ENCODE measurements around the gene CCDC137.
"Not testable (repeated sequence)": the region's sequence is repeated elsewhere in the genome, so short reads cannot be mapped to it uniquely, and the experiment has no call there.

The CCDC137 gene, protein sequence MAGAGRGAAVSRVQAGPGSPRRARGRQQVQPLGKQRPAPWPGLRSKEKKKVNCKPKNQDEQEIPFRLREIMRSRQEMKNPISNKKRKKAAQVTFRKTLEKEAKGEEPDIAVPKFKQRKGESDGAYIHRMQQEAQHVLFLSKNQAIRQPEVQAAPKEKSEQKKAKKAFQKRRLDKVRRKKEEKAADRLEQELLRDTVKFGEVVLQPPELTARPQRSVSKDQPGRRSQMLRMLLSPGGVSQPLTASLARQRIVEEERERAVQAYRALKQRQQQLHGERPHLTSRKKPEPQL

GRCh38 chr17:81666342-81667191, at the start of gene CCDC137, which contains the start of gene OXLD1:
Gene CCDC137, plus strand, starts transcription at chr17:81666737. Its CDS starts 30 bp downstream, at chr17:81666767.
Gene OXLD1, minus strand, starts transcription at chr17:81666605. Its CDS starts 28 bp downstream, at chr17:81666577.
- H3K36me3 ChIP-seq (ENCODE audit: control insufficient read depth in 1 of 2, insufficient read depth in 2 of 2, low read length in 2 of 2): peaks cover 4 to 21% of the 10 kb centered on the region in 2 donors

DNA sequence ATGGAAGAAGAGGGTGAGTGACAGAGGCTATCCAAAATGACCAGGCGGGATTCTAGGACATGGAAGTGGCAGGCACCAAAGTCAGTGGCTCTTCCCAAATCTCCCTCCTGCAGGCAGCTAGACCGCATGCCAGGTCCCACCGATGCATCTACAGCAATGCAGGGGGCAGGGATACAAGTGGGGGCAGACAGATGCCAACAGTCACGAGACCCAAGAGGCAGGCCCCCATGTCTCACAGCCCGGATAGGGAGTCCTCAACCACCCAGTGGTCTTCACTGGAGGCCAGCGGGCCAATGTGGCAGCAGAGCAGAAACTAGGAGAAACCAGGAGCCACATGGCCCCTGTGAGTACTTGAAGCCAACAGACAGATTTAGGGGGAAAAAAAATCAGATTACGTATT, 49.7 kb upstream of the CCDC137 start:
- Histone ChIP-seq H3K4me1 (ENCODE audit: control insufficient read depth in 1 of 2, insufficient read depth in 2 of 2, low read length in 2 of 2) (peaks cover 3 to 7% of the 10 kb centered on the region in 2 donors), H3K9me3 (ENCODE audit: control insufficient read depth in 1 of 2, low read length in 2 of 2) (no peaks in the 10 kb centered on the region), H3K36me3 (ENCODE audit: control insufficient read depth in 1 of 2, insufficient read depth in 2 of 2, low read length in 2 of 2) (peaks cover 28 to 47% of the 10 kb centered on the region in 2 donors), H3K27me3 (ENCODE audit: low read depth, low read length) (no peaks in the 10 kb centered on the region), H3K27ac (ENCODE audit: low read length) (no peak overlapping the region), H3K4me3 (ENCODE audit: low read depth in 1 of 2, low read length in 2 of 2) (no peak overlapping the region)

More at GRCh38 chr17:81666342-81667191, at the start of gene CCDC137, which contains the start of gene OXLD1:
- Histone ChIP-seq H3K27ac (ENCODE audit: low read length) (peak within 1 kb of the TSS; percentile 87), H3K4me1 (ENCODE audit: control insufficient read depth in 1 of 2, insufficient read depth in 2 of 2, low read length in 2 of 2) (peaks cover 6 to 20% of the 10 kb centered on the region in 2 donors), H3K4me3 (ENCODE audit: low read depth in 1 of 2, low read length in 2 of 2) (peak within 1 kb of the TSS; percentile 95 to 99), H3K9me3 (ENCODE audit: control insufficient read depth in 1 of 2, low read length in 2 of 2) (no peaks in the 10 kb centered on the region), H3K27me3 (ENCODE audit: low read depth, low read length) (no peaks in the 10 kb centered on the region)

- H3K27ac ChIP-seq (ENCODE audit: low read length); H3K4me1 ChIP-seq (ENCODE audit: control insufficient read depth in 1 of 2, insufficient read depth in 2 of 2, low read length in 2 of 2); H3K9me3 ChIP-seq (ENCODE audit: control insufficient read depth in 1 of 2, low read length in 2 of 2); H3K27me3 ChIP-seq (ENCODE audit: low read depth, low read length); H3K4me3 ChIP-seq (ENCODE audit: low read depth in 1 of 2, low read length in 2 of 2): not testable (repeated sequence)
- H3K36me3 ChIP-seq (ENCODE audit: control insufficient read depth in 1 of 2, insufficient read depth in 2 of 2, low read length in 2 of 2): peaks cover 21 to 41% of the 10 kb centered on the region in 2 donors
Observed at GRCh38 chr17:81618307-81618706, 48.2 kb upstream of the CCDC137 start.

DNA sequence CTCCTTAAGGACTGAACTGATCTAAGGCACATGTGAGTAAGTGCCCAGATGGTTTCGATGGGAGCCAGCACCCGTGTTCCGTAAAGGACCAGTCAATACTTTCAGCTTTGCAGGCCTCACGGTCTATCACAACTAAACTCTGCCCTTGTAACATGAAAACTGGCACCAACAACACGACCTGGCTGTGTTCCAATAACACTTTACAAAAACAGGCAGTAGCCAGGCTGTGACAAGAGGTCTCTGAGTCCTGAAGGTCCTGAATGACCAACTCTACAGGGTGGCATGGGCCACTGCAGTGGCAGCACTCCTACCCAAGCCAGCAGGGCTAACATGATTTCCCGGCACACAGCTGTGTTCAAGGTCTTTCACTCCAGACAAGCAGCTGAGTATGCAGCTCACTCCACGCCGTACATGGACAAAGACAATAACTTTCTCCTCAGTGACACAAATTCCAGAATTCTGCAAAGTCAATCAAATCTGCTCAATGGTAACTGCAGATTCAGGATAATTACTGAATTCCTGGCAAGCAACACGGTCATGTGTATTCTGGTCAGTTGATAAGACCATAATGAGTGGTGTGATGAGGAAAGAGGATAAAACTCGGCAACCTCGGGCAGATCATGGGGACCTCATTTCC, 44.9 kb upstream of the CCDC137 start:
- Histone ChIP-seq H3K36me3 (ENCODE audit: control insufficient read depth in 1 of 2, insufficient read depth in 2 of 2, low read length in 2 of 2) (peaks cover 33 to 61% of the 10 kb centered on the region in 2 donors), H3K4me3 (ENCODE audit: low read depth in 1 of 2, low read length in 2 of 2) (no peak overlapping the region), H3K4me1 (ENCODE audit: control insufficient read depth in 1 of 2, insufficient read depth in 2 of 2, low read length in 2 of 2) (no peaks in the 10 kb centered on the region), H3K9me3 (ENCODE audit: control insufficient read depth in 1 of 2, low read length in 2 of 2) (no peaks in the 10 kb centered on the region), H3K27ac (ENCODE audit: low read length) (no peak overlapping the region), H3K27me3 (ENCODE audit: low read depth, low read length) (no peaks in the 10 kb centered on the region)

- peaks cover 16 to 35% of the 10 kb centered on the region in 2 donors for H3K36me3 ChIP-seq (ENCODE audit: control insufficient read depth in 1 of 2, insufficient read depth in 2 of 2, low read length in 2 of 2)
- no peaks in the 10 kb centered on the region for H3K27me3 ChIP-seq (ENCODE audit: low read depth, low read length)
- H3K9me3 ChIP-seq (ENCODE audit: control insufficient read depth in 1 of 2, low read length in 2 of 2): no peaks in the 10 kb centered on the region
Observed at GRCh38 chr17:81630274-81630673, 36.3 kb upstream of the CCDC137 start.

DNA sequence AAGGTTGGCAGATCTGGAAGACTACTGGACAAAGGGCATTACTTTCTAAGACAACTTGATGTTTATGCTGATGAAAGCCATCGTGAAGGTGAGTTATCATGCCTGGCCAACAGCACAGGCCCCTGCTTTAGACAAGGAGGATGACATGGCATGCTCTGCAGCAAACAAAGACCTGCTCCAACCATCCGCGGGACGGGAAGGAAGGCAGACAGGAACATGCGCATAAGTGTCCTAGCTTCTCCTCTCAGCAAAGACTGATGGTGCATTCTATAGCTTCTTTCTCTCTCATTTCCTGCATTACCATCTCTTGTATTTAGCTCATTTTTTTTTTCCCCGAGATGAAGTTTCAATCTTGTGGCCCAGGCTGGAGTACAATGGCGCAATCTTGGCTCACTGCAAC, 35.1 kb upstream of the CCDC137 start:
- no peak overlapping the region for H3K4me3 ChIP-seq (ENCODE audit: low read depth in 1 of 2, low read length in 2 of 2)
- no peaks in the 10 kb centered on the region for H3K27me3 ChIP-seq (ENCODE audit: low read depth, low read length)
- H3K36me3 ChIP-seq (ENCODE audit: control insufficient read depth in 1 of 2, insufficient read depth in 2 of 2, low read length in 2 of 2): peaks cover 8 to 25% of the 10 kb centered on the region in 2 donors
- H3K27ac ChIP-seq (ENCODE audit: low read length): no peak overlapping the region
- no peaks in the 10 kb centered on the region for H3K9me3 ChIP-seq (ENCODE audit: control insufficient read depth in 1 of 2, low read length in 2 of 2)
- H3K4me1 ChIP-seq (ENCODE audit: control insufficient read depth in 1 of 2, insufficient read depth in 2 of 2, low read length in 2 of 2): peaks cover 7 to 29% of the 10 kb centered on the region in 2 donors

More at GRCh38 chr17:81630274-81630673, 36.3 kb upstream of the CCDC137 start:
- Histone ChIP-seq H3K27ac (ENCODE audit: low read length) (no peak overlapping the region), H3K4me3 (ENCODE audit: low read depth in 1 of 2, low read length in 2 of 2) (no peak overlapping the region), H3K4me1 (ENCODE audit: control insufficient read depth in 1 of 2, insufficient read depth in 2 of 2, low read length in 2 of 2) (peaks cover under 1 to 18% of the 10 kb centered on the region in 2 donors)

DNA sequence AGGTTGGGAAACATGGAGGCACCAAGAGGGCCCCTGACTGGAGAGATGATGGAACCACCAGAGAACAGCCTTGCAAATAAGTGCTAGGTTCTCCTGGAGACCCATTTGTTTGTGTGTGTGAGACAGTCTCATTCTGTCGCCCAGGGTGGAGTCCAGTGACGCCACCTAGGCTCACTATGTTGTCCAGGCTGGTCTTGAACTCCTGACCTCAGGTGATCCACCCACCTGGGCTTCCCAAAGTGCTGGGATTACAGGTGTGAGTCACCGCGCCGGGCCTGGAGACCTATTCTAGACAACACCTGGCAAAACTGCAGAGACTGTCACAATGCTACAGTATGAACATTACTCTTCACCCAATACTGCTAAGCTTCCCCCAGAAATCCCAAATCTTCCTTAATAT, 31.1 kb upstream of the CCDC137 start:
- Histone ChIP-seq H3K4me3 (ENCODE audit: low read depth in 1 of 2, low read length in 2 of 2) (peak overlapping the region; percentile 89 to 94), H3K27me3 (ENCODE audit: low read depth, low read length) (no peaks in the 10 kb centered on the region), H3K9me3 (ENCODE audit: control insufficient read depth in 1 of 2, low read length in 2 of 2) (no peaks in the 10 kb centered on the region), H3K36me3 (ENCODE audit: control insufficient read depth in 1 of 2, insufficient read depth in 2 of 2, low read length in 2 of 2) (peaks cover 0 to 4% of the 10 kb centered on the region in 2 donors), H3K4me1 (ENCODE audit: control insufficient read depth in 1 of 2, insufficient read depth in 2 of 2, low read length in 2 of 2) (peaks cover 7 to 35% of the 10 kb centered on the region in 2 donors), H3K27ac (ENCODE audit: low read length) (no peak overlapping the region)

DNA sequence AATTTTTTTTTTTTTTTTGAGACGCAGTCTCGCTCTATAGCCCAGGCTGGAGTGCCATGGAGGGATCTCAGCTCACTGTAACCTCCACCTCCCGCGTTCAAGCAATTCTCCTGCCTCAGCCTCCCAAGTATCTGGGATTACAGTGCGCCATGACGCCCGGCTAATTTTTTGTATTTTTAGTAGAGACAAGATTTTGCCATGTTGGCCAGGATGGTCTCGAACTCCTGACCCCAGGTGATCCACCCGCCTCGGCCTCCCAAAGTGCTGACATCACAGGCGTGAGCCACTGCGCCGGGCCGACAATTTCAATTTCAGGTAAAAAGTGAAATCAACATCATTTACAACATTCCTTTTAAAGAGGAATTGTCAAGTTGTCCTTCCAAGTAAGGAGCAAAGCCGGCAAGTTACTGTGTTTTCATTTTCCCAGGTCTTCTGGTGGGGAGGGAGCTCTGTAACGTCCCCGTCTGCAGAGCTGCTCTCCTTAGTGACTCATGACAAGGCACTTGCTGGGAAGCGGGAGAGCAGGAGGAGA, 30.5 kb upstream of the CCDC137 start:
- Histone ChIP-seq H3K27ac (ENCODE audit: low read length) (peak overlapping the region; percentile 93), H3K4me3 (ENCODE audit: low read depth in 1 of 2, low read length in 2 of 2) (peak overlapping the region; percentile 89 to 94), H3K9me3 (ENCODE audit: control insufficient read depth in 1 of 2, low read length in 2 of 2) (no peaks in the 10 kb centered on the region), H3K27me3 (ENCODE audit: low read depth, low read length) (no peaks in the 10 kb centered on the region), H3K36me3 (ENCODE audit: control insufficient read depth in 1 of 2, insufficient read depth in 2 of 2, low read length in 2 of 2) (peaks cover 0 to 4% of the 10 kb centered on the region in 2 donors), H3K4me1 (ENCODE audit: control insufficient read depth in 1 of 2, insufficient read depth in 2 of 2, low read length in 2 of 2) (peaks cover 7 to 35% of the 10 kb centered on the region in 2 donors)

DNA sequence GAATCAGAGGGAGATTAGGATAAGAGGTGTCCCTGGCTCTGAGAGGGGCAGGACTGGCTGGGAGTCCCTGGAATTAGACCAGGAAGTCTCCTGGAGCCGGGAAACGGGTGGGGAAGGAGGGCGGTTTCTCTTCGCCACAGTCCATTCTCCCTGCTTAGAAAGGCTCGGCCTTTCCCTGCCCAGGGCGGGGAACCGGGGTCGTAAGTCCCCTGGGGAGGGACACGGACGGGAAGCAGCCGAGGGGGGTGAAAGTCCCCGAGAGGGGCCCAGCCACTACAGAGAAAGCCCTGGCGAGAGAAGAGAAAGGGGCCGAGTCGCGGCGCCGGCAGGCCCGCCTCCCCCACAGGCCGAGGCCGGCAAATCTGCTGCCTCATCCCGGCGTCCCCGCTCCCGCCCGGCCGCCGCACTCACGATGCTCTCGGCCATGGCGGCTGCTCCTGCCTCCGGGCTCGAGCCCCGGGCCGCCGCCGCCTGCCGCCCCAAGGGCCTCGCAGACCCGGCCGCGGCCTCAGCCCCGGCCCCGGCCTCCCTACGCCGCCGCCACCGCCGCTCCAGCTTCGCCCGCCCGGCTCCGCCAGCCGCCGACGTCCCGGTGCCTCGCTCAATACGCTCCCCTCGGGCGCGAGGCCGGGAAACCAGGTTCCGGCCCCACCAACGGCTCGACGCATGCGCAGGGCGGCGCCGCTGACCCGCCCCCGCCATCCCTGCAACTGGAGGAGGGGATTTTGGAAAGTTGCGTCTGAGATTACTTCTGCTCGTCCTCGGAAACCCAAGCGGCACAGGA, 29.8 kb upstream of the CCDC137 start, which contains the start of the genes NPLOC4 and TSPAN10:
NPLOC4 (minus strand) TSS at position 608 of the 784 bp plus-strand sequence; CDS start at position 426, 182 bp downstream.
TSPAN10 (plus strand) TSS at position 692 of the 784 bp plus-strand sequence. CDS start 5,217 bp downstream, outside the sequence.
- H3K4me3 ChIP-seq (ENCODE audit: low read depth in 1 of 2, low read length in 2 of 2): peak within 1 kb of the TSS; percentile 89 to 94
- H3K4me1 ChIP-seq (ENCODE audit: control insufficient read depth in 1 of 2, insufficient read depth in 2 of 2, low read length in 2 of 2): peaks cover 7 to 35% of the 10 kb centered on the region in 2 donors
- H3K36me3 ChIP-seq (ENCODE audit: control insufficient read depth in 1 of 2, insufficient read depth in 2 of 2, low read length in 2 of 2): peaks cover 0 to 4% of the 10 kb centered on the region in 2 donors
- H3K27me3 ChIP-seq (ENCODE audit: low read depth, low read length): no peaks in the 10 kb centered on the region
- peak within 1 kb of the TSS; percentile 93 for H3K27ac ChIP-seq (ENCODE audit: low read length)
- H3K9me3 ChIP-seq (ENCODE audit: control insufficient read depth in 1 of 2, low read length in 2 of 2): no peaks in the 10 kb centered on the region

DNA sequence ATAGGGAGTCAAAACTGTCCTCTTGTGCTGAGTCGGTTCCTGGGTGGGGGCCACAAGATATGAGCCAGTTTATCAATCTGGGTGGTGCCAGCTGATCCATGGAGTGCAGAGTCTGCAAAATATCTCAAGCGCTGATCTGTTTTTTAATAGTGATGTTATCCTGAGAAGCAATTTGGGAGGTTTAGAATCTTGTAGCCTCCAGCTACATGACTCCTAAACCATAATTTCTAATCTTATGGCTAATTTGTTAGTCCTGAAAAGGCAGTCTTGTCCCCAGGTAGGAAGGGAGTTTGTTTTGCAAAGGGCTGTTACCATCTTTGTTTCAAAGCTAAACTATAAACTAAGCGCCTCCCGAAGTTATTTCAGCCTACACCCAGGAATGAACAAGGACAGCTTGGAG, 27.9 kb upstream of the CCDC137 start:
- H3K9me3 ChIP-seq (ENCODE audit: control insufficient read depth in 1 of 2, low read length in 2 of 2): no peaks in the 10 kb centered on the region
- H3K36me3 ChIP-seq (ENCODE audit: control insufficient read depth in 1 of 2, insufficient read depth in 2 of 2, low read length in 2 of 2): peaks cover 0 to 4% of the 10 kb centered on the region in 2 donors
- H3K4me3 ChIP-seq (ENCODE audit: low read depth in 1 of 2, low read length in 2 of 2): no peak overlapping the region
- H3K4me1 ChIP-seq (ENCODE audit: control insufficient read depth in 1 of 2, insufficient read depth in 2 of 2, low read length in 2 of 2): peaks cover 7 to 31% of the 10 kb centered on the region in 2 donors
- H3K27ac ChIP-seq (ENCODE audit: low read length): no peak overlapping the region
- H3K27me3 ChIP-seq (ENCODE audit: low read depth, low read length): no peaks in the 10 kb centered on the region
